IPS-20b (cell line): ENCODE results near the gene TACC3.

Source experiments
- H3K27ac ChIP-seq: one replicate; pipeline ENCODE4 v1.5.1; 2013; ENCODE audit warnings: low read length
- H3K27me3 ChIP-seq: 2 replicates; pipeline ENCODE4 v1.6.1; 2013; ENCODE audit warnings: mild to moderate bottlenecking, low read length, inconsistent platforms; ENCODE audit not compliant: insufficient read depth
- H3K36me3 ChIP-seq: 2 replicates; pipeline ENCODE4 v1.6.1; 2013; ENCODE audit warnings: low read depth, mild to moderate bottlenecking, inconsistent platforms, low read length, moderate library complexity; ENCODE audit not compliant: insufficient read depth
- H3K4me1 ChIP-seq: 2 replicates; pipeline ENCODE4 v1.6.1; 2013; ENCODE audit warnings: mild to moderate bottlenecking, control low read depth, inconsistent platforms, low read length, moderate library complexity; ENCODE audit not compliant: insufficient read depth
- H3K4me3 ChIP-seq: 2 replicates; pipeline ENCODE4 v1.5.1; 2013; ENCODE audit warnings: mild to moderate bottlenecking, low read length, inconsistent platforms
- H3K9ac ChIP-seq: 2 replicates; pipeline ENCODE4 v1.6.1; 2013; ENCODE audit warnings: low read depth, mild to moderate bottlenecking, inconsistent platforms, low read length, moderate library complexity
- H3K9me3 ChIP-seq: 2 replicates; pipeline ENCODE4 v1.6.1; 2013; ENCODE audit warnings: mild to moderate bottlenecking, low read depth, low read length, inconsistent platforms; ENCODE audit not compliant: insufficient read depth

The TACC3 gene

DNA sequence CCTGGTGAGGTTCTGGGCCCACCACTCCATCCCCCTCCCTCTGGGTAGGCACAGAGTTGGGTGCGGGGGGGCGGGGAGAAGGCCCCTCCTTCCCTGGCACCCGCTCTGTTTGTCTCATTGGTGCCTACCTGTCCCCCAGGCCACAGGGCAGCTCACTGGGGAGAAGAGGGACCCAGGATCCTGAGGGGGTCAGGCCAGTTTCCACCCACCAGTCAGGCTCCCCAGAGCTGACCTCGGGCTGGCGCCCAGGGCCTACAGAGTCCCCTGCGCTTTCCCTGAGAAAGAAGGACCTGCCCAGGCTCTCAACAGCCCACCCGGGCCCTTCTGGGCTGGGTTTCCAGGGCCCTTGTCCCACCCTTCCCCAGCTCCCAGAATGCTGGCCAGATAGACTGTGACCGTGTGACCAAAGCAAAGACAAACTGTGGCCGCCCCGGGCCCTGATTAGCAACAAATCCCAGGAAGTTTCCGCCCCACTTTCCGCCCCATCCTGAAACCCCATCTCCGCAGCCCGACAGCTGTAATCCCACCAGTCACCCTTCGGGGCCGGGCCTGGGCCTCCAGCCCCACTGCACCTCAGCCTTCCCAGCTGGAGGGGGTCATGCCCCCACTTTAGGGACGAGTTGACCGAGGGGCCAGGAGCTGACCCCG lies 38.0 kb downstream of the TACC3 start:
- H3K36me3 ChIP-seq: no peaks in the 10 kb centered on the region
- no peak overlapping the region for H3K27ac ChIP-seq
- no peaks in the 10 kb centered on the region for H3K4me1 ChIP-seq
- no peak overlapping the region for H3K9ac ChIP-seq
- no peak overlapping the region for H3K4me3 ChIP-seq
- peaks cover 7% of the 10 kb centered on the region; the same call in 1 of the 2 replicates for H3K27me3 ChIP-seq
- H3K9me3 ChIP-seq: no peaks in the 10 kb centered on the region

GRCh38 chr4:1759818-1760223 lies 38.5 kb downstream of the TACC3 start:
- H3K27me3 ChIP-seq: peaks cover 7% of the 10 kb centered on the region; the same call in 1 of the 2 replicates
- H3K27ac ChIP-seq: no peak overlapping the region
- H3K9me3 ChIP-seq: no peaks in the 10 kb centered on the region
- H3K4me1 ChIP-seq: no peaks in the 10 kb centered on the region
- H3K36me3 ChIP-seq: no peaks in the 10 kb centered on the region
- no peak overlapping the region for H3K4me3 ChIP-seq
- no peak overlapping the region for H3K9ac ChIP-seq

- no peaks in the 10 kb centered on the region for H3K36me3 ChIP-seq
- H3K27ac ChIP-seq: no peak overlapping the region
- no peaks in the 10 kb centered on the region for H3K4me1 ChIP-seq
- no peak overlapping the region for H3K9ac ChIP-seq
- H3K27me3 ChIP-seq: peaks cover 7% of the 10 kb centered on the region; the same call in 1 of the 2 replicates
- no peak overlapping the region for H3K4me3 ChIP-seq
- H3K9me3 ChIP-seq: no peaks in the 10 kb centered on the region
Measured at GRCh38 chr4:1760521-1761071, 39.3 kb downstream of the TACC3 start.

GRCh38 chr4:1761130-1761689 lies 39.9 kb downstream of the TACC3 start:
- no peaks in the 10 kb centered on the region for H3K9me3 ChIP-seq
- H3K4me1 ChIP-seq: no peaks in the 10 kb centered on the region
- H3K4me3 ChIP-seq: no peak overlapping the region
- no peak overlapping the region for H3K9ac ChIP-seq
- peaks cover 7% of the 10 kb centered on the region; the same call in 1 of the 2 replicates for H3K27me3 ChIP-seq
- no peak overlapping the region for H3K27ac ChIP-seq
- no peaks in the 10 kb centered on the region for H3K36me3 ChIP-seq

GRCh38 chr4:1762264-1763010 lies 41.1 kb downstream of the TACC3 start:
- no peaks in the 10 kb centered on the region for H3K4me1 ChIP-seq
- no peak overlapping the region for H3K4me3 ChIP-seq
- no peak overlapping the region for H3K27ac ChIP-seq
- H3K9me3 ChIP-seq: no peaks in the 10 kb centered on the region
- no peak overlapping the region for H3K9ac ChIP-seq
- H3K36me3 ChIP-seq: no peaks in the 10 kb centered on the region
- H3K27me3 ChIP-seq: peaks cover 7% of the 10 kb centered on the region; the same call in 1 of the 2 replicates

DNA sequence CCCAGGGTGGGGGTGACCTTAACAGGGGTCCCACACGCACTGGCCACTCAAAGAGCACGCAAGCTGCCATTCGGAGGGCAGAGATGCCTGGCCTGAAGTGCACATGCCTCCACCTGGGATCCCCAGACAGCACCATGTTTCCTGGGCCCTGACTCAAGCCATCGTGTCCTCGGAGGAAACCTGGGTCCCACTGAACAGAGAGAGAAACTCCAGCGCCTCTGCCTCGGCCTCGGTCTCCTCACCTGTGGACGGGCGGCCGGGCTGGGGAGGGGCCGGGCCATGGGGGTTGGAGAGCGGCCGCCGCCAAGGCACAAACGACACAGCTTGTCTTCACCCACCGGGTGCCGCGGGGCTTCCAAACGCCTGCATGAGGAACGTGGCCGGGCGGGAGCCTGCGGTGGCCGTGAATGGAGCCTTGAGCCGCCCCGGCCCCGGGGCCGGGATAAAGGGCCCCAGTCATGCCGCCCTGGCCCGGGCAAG lies 41.8 kb downstream of the TACC3 start:
- H3K27me3 ChIP-seq: peaks cover 8% of the 10 kb centered on the region; the same call in 1 of the 2 replicates
- H3K4me1 ChIP-seq: no peaks in the 10 kb centered on the region; the same call in 1 of the 2 replicates
- no peaks in the 10 kb centered on the region for H3K36me3 ChIP-seq
- no peak overlapping the region for H3K27ac ChIP-seq
- no peaks in the 10 kb centered on the region for H3K9me3 ChIP-seq
- H3K4me3 ChIP-seq: no peak overlapping the region
- no peak overlapping the region for H3K9ac ChIP-seq

DNA sequence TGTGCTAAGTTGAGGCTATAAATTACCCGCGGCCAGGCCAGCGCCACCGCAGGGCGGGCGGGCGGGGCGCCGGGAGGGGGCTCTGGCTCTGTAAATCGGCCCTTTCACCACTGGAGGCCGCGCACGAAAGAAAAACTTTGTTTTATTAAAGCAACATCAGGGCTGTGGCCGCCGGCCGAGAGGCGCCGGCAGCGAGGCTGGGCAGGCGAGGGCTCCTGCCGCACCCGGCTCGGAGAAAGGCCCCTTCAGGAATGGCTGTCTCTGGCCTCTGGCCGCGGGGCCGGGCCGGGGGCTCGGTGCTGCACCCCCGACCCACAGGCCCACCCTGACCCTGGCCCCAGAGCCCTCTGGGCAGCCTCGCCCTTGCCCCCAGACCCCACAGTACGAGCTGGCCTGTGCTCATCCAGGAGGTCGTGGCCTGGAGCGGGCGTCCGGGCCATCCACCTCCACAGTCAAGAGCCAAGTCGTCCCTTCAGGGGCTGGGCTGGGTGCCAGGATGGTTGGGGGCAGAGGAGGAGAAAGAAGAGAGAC lies 42.3 kb downstream of the TACC3 start:
- no peaks in the 10 kb centered on the region; the same call in 1 of the 2 replicates for H3K4me1 ChIP-seq
- no peaks in the 10 kb centered on the region for H3K36me3 ChIP-seq
- H3K4me3 ChIP-seq: no peak overlapping the region
- H3K27me3 ChIP-seq: peaks cover 12% of the 10 kb centered on the region; the same call in 1 of the 2 replicates
- H3K9me3 ChIP-seq: no peaks in the 10 kb centered on the region
- no peak overlapping the region for H3K9ac ChIP-seq
- no peak overlapping the region for H3K27ac ChIP-seq

DNA sequence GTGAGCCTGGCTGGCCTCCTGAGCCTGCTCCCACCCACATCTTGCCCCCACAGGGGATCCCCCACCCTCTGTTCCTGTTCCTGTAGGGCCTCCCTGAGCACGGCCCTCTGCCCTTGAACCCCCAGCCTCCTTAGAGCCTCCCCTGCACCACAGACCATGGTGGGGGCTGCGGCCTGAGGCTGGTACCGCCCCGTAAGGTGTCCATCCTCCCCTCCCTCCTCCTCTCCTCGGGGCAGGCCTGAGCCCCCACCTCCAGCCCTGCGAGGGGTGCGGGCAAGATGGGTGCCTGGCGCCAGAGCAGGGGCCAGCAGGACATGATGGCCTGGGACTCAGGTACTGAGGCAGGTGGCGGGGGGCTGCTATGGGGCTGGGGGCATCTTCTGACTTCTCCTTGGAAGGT lies 43.3 kb downstream of the TACC3 start:
- Histone ChIP-seq H3K9ac (no peak overlapping the region), H3K4me3 (no peak overlapping the region), H3K9me3 (no peaks in the 10 kb centered on the region), H3K4me1 (no peaks in the 10 kb centered on the region; the same call in 1 of the 2 replicates), H3K36me3 (no peaks in the 10 kb centered on the region), H3K27ac (no peak overlapping the region), H3K27me3 (peaks cover 22% of the 10 kb centered on the region; the same call in 1 of the 2 replicates)

DNA sequence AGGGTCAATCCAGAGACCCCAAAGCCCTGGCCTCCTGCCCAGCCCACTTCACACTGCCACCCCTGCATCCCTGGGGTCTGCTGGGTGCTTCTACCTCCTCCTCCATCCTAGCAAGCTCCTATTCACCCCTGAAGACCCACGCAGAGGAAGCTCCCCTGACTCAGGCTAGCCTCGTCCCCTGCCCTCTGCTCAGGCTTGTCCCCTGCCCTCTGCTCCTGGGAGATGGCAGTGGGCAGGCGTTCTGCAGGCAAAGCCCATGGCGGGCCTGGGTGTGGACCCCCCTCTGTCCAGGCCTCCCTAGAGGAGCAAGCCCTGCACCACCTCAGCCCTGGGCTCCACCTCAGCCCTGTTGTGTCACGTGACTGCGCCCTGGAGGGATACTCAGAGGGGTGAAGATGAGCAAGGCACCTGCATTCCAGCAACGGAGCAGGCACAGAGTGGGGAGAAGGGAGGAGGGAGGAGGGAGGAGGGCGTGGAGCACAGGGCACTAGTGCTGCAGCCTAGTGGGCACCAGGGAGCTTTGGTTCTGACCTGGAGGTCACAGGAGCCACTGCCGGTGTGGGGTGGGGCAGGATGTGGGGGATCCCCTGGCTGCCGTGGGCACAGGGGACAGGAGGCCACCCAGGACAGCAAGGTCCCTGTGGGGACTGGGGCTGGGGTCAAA lies 44.2 kb downstream of the TACC3 start:
- Histone ChIP-seq H3K36me3 (no peaks in the 10 kb centered on the region), H3K9me3 (no peaks in the 10 kb centered on the region), H3K4me1 (no peaks in the 10 kb centered on the region; the same call in 1 of the 2 replicates), H3K9ac (no peak overlapping the region), H3K4me3 (no peak overlapping the region), H3K27me3 (peaks cover 26% of the 10 kb centered on the region; the same call in 1 of the 2 replicates), H3K27ac (no peak overlapping the region)

DNA sequence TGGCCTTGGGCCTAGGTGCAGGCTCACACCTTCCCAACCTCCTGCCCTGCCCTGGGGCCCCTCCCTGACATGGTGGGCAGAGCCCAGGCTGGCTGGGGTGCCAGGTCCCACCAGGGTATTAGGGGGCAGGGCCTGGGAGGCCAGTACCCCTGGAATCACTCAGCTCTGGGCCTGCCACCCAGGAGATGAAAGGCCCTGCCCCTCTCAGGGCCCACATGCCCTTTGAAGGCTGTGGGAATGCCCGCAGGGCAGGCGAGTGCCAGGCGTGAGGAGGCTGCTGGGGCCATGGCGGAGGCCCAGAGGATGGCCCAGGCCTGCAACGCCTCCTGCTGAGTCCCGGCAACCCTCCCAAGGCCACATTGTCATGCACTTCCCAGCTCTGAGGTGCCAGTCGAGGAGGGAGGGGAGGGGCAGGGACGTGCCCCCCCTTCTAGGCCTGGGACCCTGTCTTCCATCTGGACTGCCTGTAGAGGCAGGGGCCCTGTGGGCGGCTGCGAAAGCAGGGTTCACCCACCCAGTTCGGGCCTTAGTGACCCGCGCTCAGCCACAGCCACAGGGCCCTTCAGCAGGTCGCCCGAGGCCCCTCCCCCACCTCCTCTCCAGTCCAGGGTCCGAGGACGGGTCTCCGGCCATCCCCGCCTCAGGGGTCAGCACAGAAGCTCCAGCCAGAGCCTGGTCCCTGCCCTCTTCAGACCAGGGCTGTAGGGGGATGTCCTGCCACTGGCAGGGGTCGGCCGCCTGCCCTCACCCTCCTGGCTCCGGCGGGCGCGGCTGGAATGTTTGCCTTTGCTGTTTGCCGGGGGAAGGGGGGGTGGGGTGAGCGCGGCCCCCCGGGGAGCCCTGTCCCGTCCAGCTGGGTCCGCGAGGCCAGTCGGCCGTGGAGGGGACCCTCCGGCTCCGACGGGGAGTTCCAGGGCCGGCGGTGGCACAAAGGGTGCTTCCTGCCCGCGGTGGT lies 45.1 kb downstream of the TACC3 start:
- H3K27ac ChIP-seq: no peak overlapping the region

More for the DNA sequence above, 45.1 kb downstream of the TACC3 start:
- no peaks in the 10 kb centered on the region for H3K36me3 ChIP-seq
- H3K27me3 ChIP-seq: peaks cover 26% of the 10 kb centered on the region; the same call in 1 of the 2 replicates
- H3K9ac ChIP-seq: no peak overlapping the region
- H3K4me3 ChIP-seq: peak overlapping the region; percentile 30; the same call in 1 of the 2 replicates
- no peaks in the 10 kb centered on the region; the same call in 1 of the 2 replicates for H3K4me1 ChIP-seq
- H3K9me3 ChIP-seq: no peaks in the 10 kb centered on the region
